GM18951 (cell line): Measurements from ENCODE around the gene AP2A1.

Source experiments
- POLR2A ChIP-seq: IDR thresholded peaks from 4 replicates; pipeline ENCODE4 v1.6.1; 2011; ENCODE audit warnings: mild to moderate bottlenecking; ENCODE audit not compliant: insufficient read length, insufficient read depth; ENCODE audit errors: extremely low read depth
- in situ Hi-C: fragments of 300-500 bp; cut with MboI; formaldehyde crosslinking; loops from one replicate; pipeline ENCODE4 v1.12.0; 2022; ENCODE audit warnings: low sequenced_read_pairs, mixed read lengths, inconsistent platforms; ENCODE audit not compliant: unreplicated experiment

The AP2A1 gene

DNA sequence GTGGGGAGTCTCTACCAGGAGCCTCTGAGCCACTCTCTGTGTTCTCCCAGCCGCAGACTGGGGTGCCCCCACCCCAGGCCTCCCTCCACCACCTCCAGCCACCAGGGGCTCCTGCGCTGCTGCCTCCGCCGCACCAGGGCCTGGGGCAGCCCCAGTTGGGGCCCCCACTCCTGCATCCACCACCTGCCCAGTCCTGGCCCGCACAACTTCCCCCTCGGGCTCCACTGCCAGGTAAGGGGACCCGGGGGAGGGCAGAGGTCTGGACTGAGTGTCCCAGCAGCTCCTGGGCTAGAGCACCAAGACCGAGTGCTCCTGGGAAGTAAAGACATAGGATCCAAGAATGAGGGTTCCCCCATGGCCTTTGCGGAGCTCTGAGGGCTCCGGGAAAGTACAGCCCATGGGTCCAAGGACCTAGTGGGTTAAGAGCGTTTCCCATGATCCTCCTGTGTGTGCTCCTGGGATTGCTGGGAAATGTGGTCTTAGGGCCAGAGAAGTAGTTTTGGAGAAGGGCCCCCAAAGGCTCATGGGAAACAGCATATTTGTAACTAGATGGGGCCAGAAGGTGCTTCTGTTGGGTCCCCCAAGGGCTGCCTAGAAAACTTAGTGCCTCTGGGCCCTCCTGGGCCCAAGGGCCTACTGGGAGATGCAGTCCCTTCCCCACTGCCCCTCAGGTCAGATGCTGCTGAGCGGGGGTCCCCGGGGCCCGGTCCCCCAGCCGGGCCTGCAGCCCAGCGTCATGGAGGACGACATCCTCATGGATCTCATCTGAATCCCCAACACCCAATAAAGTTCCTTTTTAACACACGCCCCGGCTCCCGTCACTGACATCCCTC lies 69.6 kb downstream of the AP2A1 start:
- TF ChIP-seq POLR2A: no peak
- in situ Hi-C loops: no loop called here

DNA sequence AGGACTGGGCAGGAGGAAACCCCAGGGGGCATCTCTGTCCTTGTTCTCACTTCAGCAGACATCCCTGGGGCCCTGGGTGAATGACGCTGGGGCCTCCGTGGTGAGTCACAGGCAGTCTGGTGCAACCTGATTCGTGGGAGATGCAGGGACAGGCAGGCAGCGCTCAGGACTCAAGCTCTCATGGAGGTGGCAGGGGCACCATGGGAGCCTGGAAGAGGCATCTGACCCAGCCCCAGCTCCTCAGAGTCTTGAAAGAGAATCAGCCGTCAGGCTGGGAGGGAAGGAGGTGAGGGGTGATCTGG lies 70.2 kb downstream of the AP2A1 start:
- TF ChIP-seq POLR2A: no peak

DNA sequence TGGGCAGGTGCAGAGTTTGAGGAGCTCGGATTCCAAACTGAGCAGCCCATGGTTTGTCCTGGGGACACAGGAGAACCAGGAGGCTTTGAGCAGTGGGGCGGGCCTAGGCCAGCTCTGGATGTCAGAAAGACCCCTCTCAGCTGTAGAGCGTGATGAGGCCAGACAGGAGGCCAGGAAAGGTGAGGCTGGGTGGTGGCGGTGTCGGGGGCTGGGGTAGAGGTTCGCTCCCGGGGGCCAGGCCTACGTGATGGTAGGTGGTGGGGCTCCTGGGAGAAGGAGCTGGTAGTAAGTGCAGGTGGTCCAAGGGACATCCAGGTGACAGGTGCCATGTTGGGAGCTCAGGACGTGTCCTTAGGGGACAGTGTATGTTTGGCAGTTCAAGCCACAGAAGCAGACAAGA lies 70.6 kb downstream of the AP2A1 start:
- in situ Hi-C loops: no loop called here
- no peak for TF ChIP-seq POLR2A

More for the DNA sequence above, 70.2 kb downstream of the AP2A1 start:
- in situ Hi-C loops: no loop called here

DNA sequence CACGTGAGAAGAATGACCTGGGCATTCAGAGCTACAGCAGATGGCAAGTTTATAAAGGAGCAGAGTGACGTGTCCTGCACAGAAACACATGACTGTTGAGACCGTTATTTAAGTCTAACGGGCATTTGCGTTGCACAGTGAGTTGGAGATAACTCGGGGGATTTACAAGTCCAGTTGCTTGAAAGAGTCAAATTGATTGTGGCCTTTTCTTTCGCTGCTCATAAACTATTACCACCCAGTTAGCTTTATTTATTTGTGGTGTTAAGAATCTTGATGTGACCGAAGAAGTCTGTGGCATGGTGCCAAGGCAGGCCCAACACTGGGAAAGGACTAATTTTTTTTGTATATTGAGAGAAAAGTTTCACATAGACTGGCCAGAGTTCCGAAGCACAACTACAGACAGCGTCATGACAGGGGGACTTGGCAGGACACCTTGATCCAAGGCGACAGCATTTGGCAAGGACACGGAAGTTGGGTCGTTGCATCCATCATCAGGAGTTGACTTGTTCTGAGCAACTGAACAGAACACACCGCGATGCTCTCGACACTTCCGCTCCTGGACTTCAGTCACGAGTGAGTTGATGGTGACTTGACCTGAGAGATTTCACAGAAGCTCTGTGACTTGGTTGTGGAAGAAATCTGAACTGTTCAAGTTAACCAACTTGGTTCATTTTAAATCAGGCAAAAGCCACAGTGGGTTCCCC lies 72.2 kb downstream of the AP2A1 start:
- in situ Hi-C loops: no loop called here
- TF ChIP-seq POLR2A: no peak

DNA sequence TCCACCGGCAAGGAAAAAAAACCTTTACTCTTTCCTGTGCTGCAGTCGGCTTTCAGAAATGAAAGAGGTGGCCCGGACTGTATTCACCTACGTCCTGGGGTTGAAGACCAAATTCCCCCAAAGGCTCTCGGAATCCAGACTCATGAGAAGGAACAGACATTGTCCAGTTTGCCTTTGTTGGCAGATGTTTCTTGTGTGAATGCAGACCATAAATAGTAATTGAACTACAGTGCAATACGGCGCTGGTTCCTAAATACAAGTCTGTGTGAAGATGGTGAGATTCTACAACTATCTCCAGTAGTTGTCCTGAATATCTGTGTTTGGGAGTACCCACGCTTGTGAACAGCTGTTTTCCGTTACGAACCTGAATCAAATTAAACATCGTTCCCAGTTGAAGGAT lies 72.9 kb downstream of the AP2A1 start:
- no peak for TF ChIP-seq POLR2A
- in situ Hi-C loops: no loop called here

DNA sequence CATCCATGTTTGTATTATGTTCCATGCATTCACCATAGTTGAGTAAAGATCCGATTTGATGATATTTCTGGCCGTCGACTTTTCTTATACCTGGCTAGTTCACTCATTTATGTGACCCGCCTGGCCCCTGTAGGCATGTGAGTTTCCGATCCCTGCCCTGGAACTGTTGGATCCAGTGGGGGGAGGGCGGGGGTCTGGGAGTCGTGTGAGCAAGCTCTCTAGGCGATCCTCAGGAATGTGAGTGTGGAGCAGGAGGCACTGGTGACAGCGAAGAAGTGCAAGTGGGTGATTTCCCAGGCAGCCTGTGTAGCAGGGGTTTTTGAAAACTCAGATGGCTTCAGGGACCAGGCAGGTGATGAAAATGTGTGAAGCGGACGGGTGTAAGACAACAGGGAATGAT lies 73.5 kb downstream of the AP2A1 start:
- in situ Hi-C loops: no loop called here
- no peak for TF ChIP-seq POLR2A

DNA sequence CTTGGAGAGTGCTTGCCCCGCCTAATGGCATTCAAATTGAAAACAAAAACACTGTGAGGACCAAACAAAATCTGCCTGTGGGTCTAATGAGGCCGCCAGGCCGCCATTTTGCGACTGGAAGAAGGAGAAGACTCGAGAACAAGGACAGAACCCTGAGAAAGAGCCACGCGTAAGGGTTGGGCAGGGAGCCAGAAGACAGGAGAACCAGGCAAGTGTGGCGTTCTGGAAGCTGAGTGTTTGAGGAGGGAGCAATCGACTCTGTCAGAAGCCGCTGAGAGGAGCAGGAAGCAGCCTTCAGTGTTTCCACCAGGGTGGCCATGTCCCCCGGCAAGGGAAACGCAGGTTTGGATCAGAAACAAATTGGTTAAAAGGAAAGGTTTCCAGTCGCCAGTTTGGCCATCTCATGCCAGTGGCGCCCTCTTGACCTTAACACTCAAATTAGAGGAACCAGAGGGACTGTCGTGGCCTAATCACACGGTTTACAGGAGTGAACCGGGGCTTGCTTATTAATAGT lies 74.0 kb downstream of the AP2A1 start:
- in situ Hi-C loops: no loop called here
- no peak for TF ChIP-seq POLR2A

DNA sequence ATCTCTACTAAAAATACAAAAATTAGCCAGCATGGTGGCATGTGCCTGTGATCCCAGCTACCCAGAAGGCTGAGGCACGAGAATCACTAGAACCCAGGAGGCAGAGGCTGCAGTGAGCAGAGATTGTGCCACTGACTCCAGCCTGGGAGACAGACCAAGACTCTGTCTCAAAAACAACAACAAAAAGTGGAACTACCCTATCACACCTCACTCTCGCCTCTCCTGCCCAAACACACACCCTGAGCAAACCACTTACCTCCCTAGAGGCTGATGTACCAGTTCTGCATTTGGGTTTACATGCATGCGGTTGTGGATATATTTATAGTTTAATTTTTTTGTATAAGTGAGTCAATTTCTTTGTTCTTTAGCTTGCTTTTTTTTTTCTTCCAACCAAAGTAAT lies 76.5 kb downstream of the AP2A1 start:
- in situ Hi-C loops: no loop called here
- no peak for TF ChIP-seq POLR2A

DNA sequence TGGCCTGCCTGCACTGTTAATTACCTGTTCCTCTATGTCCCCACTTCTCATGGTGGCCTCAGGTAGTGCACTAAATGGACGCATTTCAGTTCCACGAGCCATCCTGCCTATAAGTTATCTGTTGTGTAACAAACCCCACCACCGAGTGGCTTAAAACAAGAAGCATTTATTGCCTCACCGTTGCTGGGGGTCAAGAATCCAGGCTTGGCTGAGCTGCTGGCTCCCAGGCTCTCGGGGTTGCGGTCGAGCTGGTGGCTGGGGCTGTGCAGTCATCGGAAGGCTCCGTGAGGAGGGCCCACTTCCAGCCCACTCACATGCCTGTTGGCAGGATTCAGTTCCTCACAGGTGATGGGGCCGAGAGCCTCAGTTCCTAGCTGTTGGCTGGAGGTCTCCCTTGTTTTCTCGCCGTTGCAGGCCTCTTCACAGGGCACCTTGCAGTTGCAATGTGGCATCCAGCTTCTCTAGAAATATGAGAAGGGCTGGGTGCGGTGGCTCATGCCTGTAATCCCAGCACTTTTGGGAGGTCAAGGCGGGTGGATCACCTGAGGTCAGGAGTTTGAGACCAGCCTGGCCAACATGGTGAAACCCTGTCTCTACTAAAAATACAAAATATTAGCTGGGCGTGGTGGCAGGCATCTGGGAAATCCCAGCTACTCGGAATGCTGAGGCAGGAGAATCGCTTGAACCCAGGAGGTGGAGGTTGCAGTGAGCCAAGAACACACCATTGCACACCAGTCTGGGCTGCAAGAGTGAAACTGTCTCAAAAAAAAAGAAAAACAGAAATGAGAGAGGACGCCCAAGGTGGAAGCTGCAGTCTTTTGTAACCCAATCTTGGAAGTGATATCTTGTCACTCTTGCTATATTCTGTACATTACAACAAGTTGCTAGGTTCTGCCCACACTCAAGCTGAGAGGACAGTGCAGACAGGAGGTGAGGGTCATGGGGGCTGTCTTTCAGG lies 77.6 kb downstream of the AP2A1 start:
- in situ Hi-C loops: no loop called here
- TF ChIP-seq POLR2A: no peak

DNA sequence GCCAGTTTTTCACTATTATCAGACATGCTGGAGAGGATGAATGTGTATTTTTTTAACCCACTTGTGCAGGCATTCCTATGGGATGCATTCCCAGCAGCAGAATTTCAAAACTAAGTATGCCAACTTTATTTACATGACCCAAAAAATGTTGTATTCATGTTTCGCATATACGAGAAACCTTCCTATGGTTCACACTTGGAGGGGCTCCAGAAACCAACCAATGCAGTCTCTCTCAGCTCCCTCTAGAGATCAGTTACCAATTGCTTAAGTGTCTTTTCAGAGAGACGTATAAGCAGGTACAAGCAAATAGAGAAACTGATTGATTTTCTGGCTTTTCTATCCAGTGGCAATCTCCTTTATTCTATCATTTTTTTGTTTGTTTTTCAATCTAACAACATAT lies 78.6 kb downstream of the AP2A1 start:
- TF ChIP-seq POLR2A: no peak
- in situ Hi-C loops: no loop called here

DNA sequence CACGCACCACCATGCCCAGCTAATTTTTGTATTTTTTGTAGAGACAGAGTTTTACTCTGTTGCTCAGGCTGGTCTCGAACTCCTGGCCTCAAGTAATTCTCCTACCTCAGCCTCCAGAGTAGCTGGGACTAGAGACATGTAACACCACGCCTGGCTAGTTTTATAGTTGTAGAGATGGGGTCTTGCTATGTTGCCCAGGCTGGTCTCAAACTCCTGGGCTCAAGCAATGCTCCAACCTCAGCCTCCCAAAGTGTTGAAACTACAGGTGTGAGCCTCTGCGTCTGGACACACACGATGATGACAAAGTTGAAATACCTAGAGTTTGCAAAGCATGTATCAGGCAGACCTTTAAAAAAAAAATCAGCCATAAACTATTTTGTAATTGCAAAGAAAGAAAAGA lies 79.6 kb downstream of the AP2A1 start:
- in situ Hi-C loops: no loop called here
- no peak for TF ChIP-seq POLR2A

DNA sequence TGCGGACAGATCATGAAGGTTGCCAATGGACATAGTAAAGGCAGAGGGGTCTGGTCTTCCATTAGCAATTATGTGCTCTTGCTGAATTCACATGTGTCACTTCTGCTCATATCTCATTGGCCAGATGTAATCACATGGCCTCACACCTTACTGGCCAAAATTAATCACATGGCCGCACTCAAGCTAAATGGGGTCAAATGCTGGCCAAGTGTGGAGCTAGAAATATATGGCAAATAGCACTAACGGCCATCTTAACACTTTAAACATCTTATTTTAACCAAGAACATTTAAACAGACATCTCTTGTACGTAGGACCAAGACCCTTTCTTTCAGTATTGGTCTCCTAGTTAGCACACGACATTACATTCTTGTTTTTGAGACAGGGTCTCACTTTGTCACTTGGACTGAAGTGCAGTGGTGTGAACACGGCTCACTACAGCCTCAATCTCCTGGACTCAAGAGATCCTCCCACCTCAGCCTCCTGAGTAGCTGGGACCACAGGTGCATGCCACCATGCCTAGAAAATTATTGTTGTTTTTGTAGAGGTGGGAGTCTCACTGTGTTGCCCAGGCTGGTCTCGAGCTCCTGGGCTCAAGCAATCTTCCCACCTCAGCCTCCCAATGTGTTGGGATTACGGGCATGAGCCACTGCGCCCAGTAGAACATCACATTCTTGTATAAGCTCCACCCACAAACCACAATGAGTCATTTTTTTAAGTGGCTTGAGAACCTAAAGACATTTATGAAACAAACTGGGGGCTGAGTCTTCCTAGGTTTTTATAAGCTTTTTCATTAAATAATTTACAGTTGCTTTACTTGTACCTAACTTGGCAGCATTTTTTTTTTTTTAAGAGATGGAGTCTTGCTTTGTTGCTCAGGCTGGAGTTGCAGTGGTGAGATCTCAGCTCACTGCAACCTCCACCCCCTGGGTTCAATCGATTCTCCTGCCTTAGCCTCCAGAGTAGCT lies 81.2 kb downstream of the AP2A1 start:
- TF ChIP-seq POLR2A: no peak

More for the DNA sequence above, 81.2 kb downstream of the AP2A1 start:
- in situ Hi-C loops: no loop called here
